ENCODE measurements around the gene P2RX4.
"Not testable (repeated sequence)": the region's sequence is repeated elsewhere in the genome, so short reads cannot be mapped to it uniquely, and the experiment has no call there.

The P2RX4 gene

GRCh38 chr12:121189619-121190155 is 20.2 kb upstream of the P2RX4 start:
- TF ChIP-seq CTCF (IDR thresholded peaks at IDR 0.05; ENCODE audit: extremely low read depth, missing control alignments): no peak
- DNase-seq (ENCODE audit: low spot score): no peak

GRCh38 chr12:121190523-121191031 is 19.4 kb upstream of the P2RX4 start:
- no peak for TF ChIP-seq CTCF (IDR thresholded peaks at IDR 0.05; ENCODE audit: extremely low read depth, missing control alignments)
- no peak for DNase-seq (ENCODE audit: low spot score)

- DNase-seq (ENCODE audit: low spot score): no peak
- no peak for TF ChIP-seq CTCF (IDR thresholded peaks at IDR 0.05; ENCODE audit: extremely low read depth, missing control alignments)
Observed at GRCh38 chr12:121191151-121191550, 18.8 kb upstream of the P2RX4 start.

- TF ChIP-seq CTCF (IDR thresholded peaks at IDR 0.05; ENCODE audit: extremely low read depth, missing control alignments): no peak
- DNase-seq (ENCODE audit: low spot score): no peak
Observed at GRCh38 chr12:121196902-121197301, 13.0 kb upstream of the P2RX4 start.

GRCh38 chr12:121198949-121199348 is 11.0 kb upstream of the P2RX4 start:
- TF ChIP-seq CTCF (IDR thresholded peaks at IDR 0.05; ENCODE audit: extremely low read depth, missing control alignments): no peak

GRCh38 chr12:121201140-121201539 is 8.8 kb upstream of the P2RX4 start:
- not testable (repeated sequence) for DNase-seq (ENCODE audit: low spot score)

More at GRCh38 chr12:121198949-121199348, 11.0 kb upstream of the P2RX4 start:
- no peak for DNase-seq (ENCODE audit: low spot score)

GRCh38 chr12:121202407-121203355 is 7.2 kb upstream of the P2RX4 start:
- TF ChIP-seq CTCF (IDR thresholded peaks at IDR 0.05; ENCODE audit: extremely low read depth, missing control alignments): no peak
- no peak for DNase-seq (ENCODE audit: low spot score)
